TTC549 (cell line): Measurements from ENCODE around the gene KREMEN1.
"Not testable (repeated sequence)": the region's sequence is repeated elsewhere in the genome, so short reads cannot be mapped to it uniquely, and the experiment has no call there.

Experiments
- FAIRE-seq: peaks from 2 replicates; lab custom pipeline; 2012; peaks lifted over from hg19 to GRCh38; lab: Jason Lieb, UNC

Gene KREMEN1

GRCh38 chr22:29108137-29108536 is 35.3 kb downstream of the KREMEN1 start:
- FAIRE-seq: no peak

GRCh38 chr22:29109822-29110221 is 37.0 kb downstream of the KREMEN1 start:
- no peak for FAIRE-seq

- FAIRE-seq: no peak
These were observed 38.1 kb downstream of the KREMEN1 start for GRCh38 chr22:29110946-29111345.

- FAIRE-seq: no peak
These were observed 39.3 kb downstream of the KREMEN1 start for GRCh38 chr22:29112121-29112520.

GRCh38 chr22:29112681-29113080 is 39.8 kb downstream of the KREMEN1 start:
- no peak for FAIRE-seq

- no peak for FAIRE-seq
These were observed 40.5 kb downstream of the KREMEN1 start for GRCh38 chr22:29113319-29113718.

- no peak for FAIRE-seq
These were observed 41.6 kb downstream of the KREMEN1 start for GRCh38 chr22:29114392-29114791.

- no peak for FAIRE-seq
These were observed 43.0 kb downstream of the KREMEN1 start for GRCh38 chr22:29115682-29116288.

- no peak for FAIRE-seq
These were observed 43.7 kb downstream of the KREMEN1 start for GRCh38 chr22:29116397-29117123.

GRCh38 chr22:29117799-29118477 is 45.1 kb downstream of the KREMEN1 start:
- no peak for FAIRE-seq

GRCh38 chr22:29120098-29120912 is 47.5 kb downstream of the KREMEN1 start:
- FAIRE-seq: not testable (repeated sequence)

- FAIRE-seq: no peak
These were observed 48.3 kb downstream of the KREMEN1 start for GRCh38 chr22:29121124-29121523.

GRCh38 chr22:29122041-29122440 is 49.2 kb downstream of the KREMEN1 start:
- FAIRE-seq: no peak

- FAIRE-seq: no peak
These were observed 52.1 kb downstream of the KREMEN1 start for GRCh38 chr22:29124777-29125442.

- no peak for FAIRE-seq
These were observed 52.6 kb downstream of the KREMEN1 start for GRCh38 chr22:29125443-29125778.

- no peak for FAIRE-seq
These were observed 53.0 kb downstream of the KREMEN1 start for GRCh38 chr22:29125844-29126243.

GRCh38 chr22:29126670-29127395 is 54.0 kb downstream of the KREMEN1 start:
- no peak for FAIRE-seq

GRCh38 chr22:29128891-29129807 is 56.3 kb downstream of the KREMEN1 start:
- FAIRE-seq: no peak

- FAIRE-seq: no peak
These were observed 56.9 kb downstream of the KREMEN1 start for GRCh38 chr22:29129808-29130140.

GRCh38 chr22:29130476-29130875 is 57.6 kb downstream of the KREMEN1 start:
- no peak for FAIRE-seq
